Muscle layer of duodenum (tissue), 2 donors: ENCODE data around the gene SHROOM2.
A peak's percentile ranks its signal among the peaks of the same experiment; 100 is the strongest.

Experiments used
- H3K27ac ChIP-seq: one replicate; pipeline ENCODE4 v1.7.0; 2013; ENCODE audit warnings: mild to moderate bottlenecking, low read length
- H3K27me3 ChIP-seq: one replicate; pipeline ENCODE4 v1.7.0; 2013; ENCODE audit warnings: low read depth, mild to moderate bottlenecking, control low read depth, low read length
- H3K36me3 ChIP-seq, 2 donors: one replicate each; pipeline ENCODE4 v1.7.0; 2013; ENCODE audit warnings: low read length in 2 of 2, control low read depth in 1 of 2, mild to moderate bottlenecking in 1 of 2; ENCODE audit not compliant: insufficient read depth in 2 of 2, control insufficient read depth in 1 of 2
- H3K4me1 ChIP-seq, 2 donors: one replicate each; pipeline ENCODE4 v1.7.0; 2013; ENCODE audit warnings: low read length in 2 of 2, mild to moderate bottlenecking in 2 of 2, control low read depth in 1 of 2, moderate library complexity in 1 of 2; ENCODE audit not compliant: insufficient read depth in 2 of 2, control insufficient read depth in 1 of 2
- H3K4me3 ChIP-seq, 2 donors: one replicate each; pipeline ENCODE4 v1.7.0; 2013; ENCODE audit warnings: low read length in 2 of 2, low read depth in 1 of 2, mild to moderate bottlenecking in 1 of 2
- H3K9me3 ChIP-seq, 2 donors: one replicate each; pipeline ENCODE4 v1.7.0; 2013; ENCODE audit warnings: low read length in 2 of 2, control low read depth in 1 of 2, mild to moderate bottlenecking in 1 of 2; ENCODE audit not compliant: control insufficient read depth in 1 of 2
- donor health status: healthy.

Gene SHROOM2

GRCh38 chrX:9785944-9786797 is at the start of gene SHROOM2:
SHROOM2 (plus strand) TSS chrX:9786429; CDS start chrX:9786546, 117 bp downstream.
- no peak within 1 kb of the TSS for H3K27ac ChIP-seq
- H3K9me3 ChIP-seq, result no peaks in the 10 kb centered on the region
- H3K4me3 ChIP-seq, result peak within 1 kb of the TSS; percentile 37 to 52
- peaks cover 0 to 4% of the 10 kb centered on the region in 2 donors for H3K4me1 ChIP-seq
- no peaks in the 10 kb centered on the region for H3K36me3 ChIP-seq
- no peaks in the 10 kb centered on the region for H3K27me3 ChIP-seq

DNA sequence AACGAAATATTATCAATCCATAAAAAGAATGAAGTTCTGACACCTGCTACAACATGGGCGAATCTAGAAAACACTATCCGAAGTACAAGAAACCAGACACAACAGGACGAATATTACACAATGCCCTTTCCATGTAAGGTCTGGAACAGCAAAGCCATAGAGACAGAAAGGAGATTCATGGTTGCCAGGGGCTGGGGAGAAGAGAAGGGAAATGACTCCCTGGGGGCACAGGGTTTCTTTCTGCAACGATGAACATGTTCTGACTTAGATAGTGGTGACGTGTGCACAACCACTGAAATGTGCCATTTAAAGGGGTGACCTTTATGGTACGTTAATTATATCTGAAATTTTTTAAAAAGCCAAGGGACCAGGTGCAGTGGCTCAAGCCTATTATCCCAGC is 48.9 kb upstream of the SHROOM2 start:
- Histone ChIP-seq H3K36me3 (no peaks in the 10 kb centered on the region), H3K9me3 (no peaks in the 10 kb centered on the region)

GRCh38 chrX:9738151-9738550 is 48.1 kb upstream of the SHROOM2 start:
- H3K27me3 ChIP-seq, result no peaks in the 10 kb centered on the region

More for the DNA sequence above, 48.9 kb upstream of the SHROOM2 start:
- Histone ChIP-seq H3K4me1 (no peaks in the 10 kb centered on the region), H3K27ac (no peak overlapping the region), H3K27me3 (no peaks in the 10 kb centered on the region), H3K4me3 (no peak overlapping the region)

DNA sequence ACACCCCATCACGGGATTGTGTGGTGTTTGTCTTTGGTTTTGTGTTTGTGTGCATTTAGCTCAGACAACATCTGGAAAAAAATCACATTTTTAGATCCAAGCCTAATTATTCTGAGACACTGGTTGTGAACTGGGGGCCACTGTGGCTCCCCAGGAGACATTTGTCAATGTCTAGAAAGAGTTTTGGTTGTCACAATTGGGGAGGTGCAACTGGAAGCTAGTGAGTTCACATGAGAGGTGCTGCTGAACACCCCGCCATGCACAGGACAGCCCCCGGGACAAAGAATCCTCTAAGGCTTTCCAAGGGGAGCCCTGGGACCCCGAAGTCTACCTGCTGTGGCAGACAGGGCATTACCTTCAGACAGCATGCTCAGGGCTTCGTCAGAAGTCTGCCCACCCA is 47.1 kb upstream of the SHROOM2 start:
- Histone ChIP-seq H3K27me3 (no peaks in the 10 kb centered on the region), H3K4me3 (no peak overlapping the region), H3K4me1 (no peaks in the 10 kb centered on the region), H3K9me3 (no peaks in the 10 kb centered on the region), H3K27ac (no peak overlapping the region), H3K36me3 (no peaks in the 10 kb centered on the region)

More at GRCh38 chrX:9738151-9738550, 48.1 kb upstream of the SHROOM2 start:
- Histone ChIP-seq H3K4me3 (no peak overlapping the region), H3K27ac (no peak overlapping the region), H3K9me3 (no peaks in the 10 kb centered on the region), H3K36me3 (no peaks in the 10 kb centered on the region), H3K4me1 (no peaks in the 10 kb centered on the region)

DNA sequence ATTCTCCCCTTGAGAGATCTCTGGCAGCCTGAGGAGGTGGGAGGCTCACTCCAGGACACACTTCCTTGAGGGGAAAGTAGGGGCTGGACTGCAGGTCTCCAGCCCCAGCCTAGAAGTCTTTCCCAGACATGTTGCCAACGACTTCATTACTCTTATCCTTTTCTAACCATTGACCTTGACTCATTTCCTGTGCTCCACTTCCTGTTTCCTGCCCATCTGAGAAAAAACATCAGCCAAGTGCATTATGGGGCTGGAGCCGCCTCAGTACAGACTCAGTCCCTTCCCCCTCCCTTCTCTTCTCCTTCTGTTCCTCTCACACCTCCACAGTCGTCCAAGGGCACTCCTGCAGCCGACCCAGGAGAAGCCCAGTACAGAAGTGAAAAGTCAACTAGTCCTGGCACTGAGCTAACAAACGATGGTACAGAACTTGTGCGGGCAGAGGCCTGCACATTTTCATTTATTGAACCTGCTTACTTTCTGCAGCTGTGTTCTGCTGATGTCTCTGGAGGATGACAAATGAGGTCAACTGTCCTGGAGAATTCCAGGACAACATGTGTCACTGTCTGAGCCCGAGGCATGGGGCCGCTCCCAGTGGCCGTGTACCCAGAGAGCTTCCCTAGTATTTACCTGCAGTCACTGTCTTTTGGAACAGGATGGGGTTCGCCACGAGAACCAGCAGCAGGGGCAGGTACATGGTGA is 40.7 kb upstream of the SHROOM2 start:
- H3K9me3 ChIP-seq, result no peaks in the 10 kb centered on the region
- no peaks in the 10 kb centered on the region for H3K36me3 ChIP-seq
- no peaks in the 10 kb centered on the region for H3K27me3 ChIP-seq
- H3K4me1 ChIP-seq, result no peaks in the 10 kb centered on the region
- no peak overlapping the region for H3K27ac ChIP-seq
- H3K4me3 ChIP-seq, result no peak overlapping the region

DNA sequence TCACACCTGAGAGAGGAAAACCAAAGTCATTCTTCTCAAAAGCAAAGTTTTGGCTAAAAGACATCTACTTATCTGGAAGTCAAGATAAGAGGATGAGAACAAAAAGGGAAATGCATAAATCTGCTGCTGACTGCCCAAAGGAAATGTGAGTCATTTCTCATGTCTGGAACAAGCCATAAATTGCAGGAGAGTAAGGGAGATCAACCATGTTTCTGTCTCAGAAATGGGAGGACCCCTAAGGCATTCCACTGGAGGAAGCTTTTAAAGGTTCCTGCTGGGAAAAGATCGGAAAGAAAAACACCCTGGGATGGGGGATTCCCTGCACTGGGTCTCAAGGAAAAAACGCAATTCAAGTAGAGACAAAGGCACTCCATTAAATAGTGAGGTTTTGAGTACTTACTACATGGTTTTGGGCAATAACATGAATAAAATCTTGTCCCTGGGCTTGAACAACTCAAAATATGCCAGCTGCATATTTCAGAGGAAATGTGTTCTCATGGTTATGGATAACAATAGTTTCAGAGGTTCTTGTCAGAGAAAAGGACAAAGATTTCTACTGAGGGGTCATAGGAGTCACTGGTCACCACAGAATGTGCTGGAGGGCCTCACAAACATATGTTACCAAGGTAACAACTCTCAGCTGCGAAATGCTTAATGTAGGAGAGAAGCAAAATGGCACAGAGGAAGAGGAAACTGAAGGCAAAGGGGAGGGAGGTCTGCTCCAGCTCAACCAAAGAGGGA is 39.9 kb upstream of the SHROOM2 start:
- no peaks in the 10 kb centered on the region for H3K4me1 ChIP-seq
- no peak overlapping the region for H3K27ac ChIP-seq

GRCh38 chrX:9747644-9748043 is 38.6 kb upstream of the SHROOM2 start:
- H3K9me3 ChIP-seq, result no peaks in the 10 kb centered on the region
- no peak overlapping the region for H3K4me3 ChIP-seq
- no peaks in the 10 kb centered on the region for H3K36me3 ChIP-seq
- no peak overlapping the region for H3K27ac ChIP-seq
- no peaks in the 10 kb centered on the region for H3K27me3 ChIP-seq
- no peaks in the 10 kb centered on the region for H3K4me1 ChIP-seq

More for the DNA sequence above, 39.9 kb upstream of the SHROOM2 start:
- Histone ChIP-seq H3K36me3 (no peaks in the 10 kb centered on the region), H3K4me3 (no peak overlapping the region), H3K9me3 (no peaks in the 10 kb centered on the region), H3K27me3 (no peaks in the 10 kb centered on the region)

DNA sequence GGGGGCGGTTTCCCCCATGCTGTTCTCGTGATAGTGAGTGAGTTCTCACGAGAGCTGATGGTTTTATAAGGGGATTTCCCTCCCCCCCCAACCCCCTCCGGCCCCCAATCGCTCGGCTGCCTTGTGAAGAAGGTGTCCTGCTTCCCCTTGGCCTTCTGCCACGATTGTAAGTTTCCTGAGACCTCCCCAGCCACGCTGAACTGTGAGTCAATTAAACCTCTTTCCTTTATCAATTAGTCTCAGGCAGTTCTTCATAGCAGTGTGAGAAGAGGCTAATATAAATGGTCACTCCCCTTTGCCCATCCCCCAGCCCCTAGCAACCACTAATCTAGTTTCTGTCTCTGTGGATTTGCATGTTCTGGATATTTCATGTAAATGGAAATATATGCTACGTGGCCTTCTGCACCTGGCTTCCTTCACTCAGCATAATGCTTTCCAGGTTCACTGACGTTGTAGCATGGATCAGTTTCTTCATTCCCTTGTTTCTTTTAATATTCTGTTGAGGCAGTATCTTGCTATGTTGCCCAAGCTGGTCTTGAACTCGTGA is 37.0 kb upstream of the SHROOM2 start:
- no peaks in the 10 kb centered on the region for H3K27me3 ChIP-seq
- no peaks in the 10 kb centered on the region for H3K4me1 ChIP-seq
- H3K27ac ChIP-seq, result no peak overlapping the region
- no peaks in the 10 kb centered on the region for H3K36me3 ChIP-seq
- H3K9me3 ChIP-seq, result no peaks in the 10 kb centered on the region
- H3K4me3 ChIP-seq, result no peak overlapping the region

- Histone ChIP-seq H3K36me3 (no peaks in the 10 kb centered on the region), H3K9me3 (no peaks in the 10 kb centered on the region), H3K27ac (no peak overlapping the region), H3K27me3 (no peaks in the 10 kb centered on the region), H3K4me3 (no peak overlapping the region), H3K4me1 (no peaks in the 10 kb centered on the region)
Measured at GRCh38 chrX:9757366-9757765, 28.9 kb upstream of the SHROOM2 start.

- no peaks in the 10 kb centered on the region for H3K36me3 ChIP-seq
- H3K4me1 ChIP-seq, result no peaks in the 10 kb centered on the region
- no peak overlapping the region for H3K27ac ChIP-seq
- no peak overlapping the region for H3K4me3 ChIP-seq
- no peaks in the 10 kb centered on the region for H3K9me3 ChIP-seq
- H3K27me3 ChIP-seq, result no peaks in the 10 kb centered on the region
Measured at GRCh38 chrX:9758021-9758638, 28.1 kb upstream of the SHROOM2 start.
